Measurements from ENCODE around the gene FGF12. TPM values are rescaled to one million over a fixed set of nuclear protein-coding genes. Genes with fewer than 3 reads are reported as not detected.
"Not testable (repeated sequence)": the region's sequence is repeated elsewhere in the genome, so short reads cannot be mapped to it uniquely, and the experiment has no call there.

Gene FGF12
- total RNA-seq, 2 experiments from 2014 or later = not detected

GRCh38 chr3:192607798-192608197 is 119.5 kb downstream of the FGF12 start:
- H3K4me1 Mint-ChIP-seq = no peaks in the 10 kb centered on the region

DNA sequence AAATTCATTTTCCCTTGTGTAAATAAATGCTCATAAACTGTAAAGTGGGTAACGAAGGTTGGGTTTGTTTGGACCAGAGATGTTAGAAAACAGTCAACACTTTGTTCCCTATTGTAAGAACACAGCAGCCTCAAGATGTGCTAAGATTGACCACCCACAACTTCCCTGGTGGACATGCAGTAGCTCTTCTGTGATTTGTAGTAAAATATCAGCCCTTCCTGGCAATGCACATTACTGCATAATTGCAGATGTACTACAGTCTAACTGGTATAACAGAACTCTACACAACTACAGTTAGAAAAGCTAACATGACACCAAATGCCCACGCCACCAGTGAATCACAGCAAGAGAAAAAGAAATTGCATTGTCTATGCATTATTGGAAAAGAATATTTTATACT is 129.4 kb downstream of the FGF12 start:
- Mint-ChIP-seq H3K27me3 (no peaks in the 10 kb centered on the region), H3K36me3 (ENCODE audit: low read depth) (no peaks in the 10 kb centered on the region), H3K27ac (no peak overlapping the region), H3K4me1 (no peaks in the 10 kb centered on the region), H3K9me3 (peaks cover 3% of the 10 kb centered on the region), H3K4me3 (no peak overlapping the region)
- ChIA-PET CTCF (no interaction called here), POLR2A (no interaction called here)
- no peak for DNase-seq

More at GRCh38 chr3:192607798-192608197, 119.5 kb downstream of the FGF12 start:
- Mint-ChIP-seq H3K9me3 (peaks cover 2% of the 10 kb centered on the region), H3K4me3 (no peak overlapping the region), H3K27ac (no peak overlapping the region), H3K27me3 (no peaks in the 10 kb centered on the region), H3K36me3 (ENCODE audit: low read depth) (no peaks in the 10 kb centered on the region)
- DNase-seq = no peak
- POLR2A ChIA-PET = no interaction called here
- CTCF ChIA-PET = no interaction called here

DNA sequence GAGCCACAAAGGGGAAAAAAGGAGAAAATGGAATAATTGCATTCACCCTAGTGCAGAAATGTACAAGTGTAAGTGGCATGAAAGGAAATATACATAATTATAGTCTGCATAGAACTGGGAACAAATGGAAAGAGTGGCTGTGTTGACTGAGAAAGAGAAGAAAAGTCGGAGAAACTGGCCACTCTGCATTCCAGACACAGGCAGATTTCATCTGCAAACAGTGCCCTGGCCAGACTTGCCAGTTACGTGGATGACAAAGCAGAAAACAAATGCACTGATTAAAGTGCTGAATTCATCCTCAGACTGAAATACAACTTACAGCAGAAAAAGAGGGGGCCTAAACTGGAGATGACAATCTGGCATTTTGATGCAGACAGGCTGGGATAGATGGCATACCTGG is 129.8 kb downstream of the FGF12 start:
- H3K36me3 Mint-ChIP-seq (ENCODE audit: low read depth) = no peaks in the 10 kb centered on the region
- peaks cover 3% of the 10 kb centered on the region for H3K9me3 Mint-ChIP-seq
- CTCF ChIA-PET = no interaction called here
- H3K27me3 Mint-ChIP-seq = no peaks in the 10 kb centered on the region
- H3K27ac Mint-ChIP-seq = no peak overlapping the region
- POLR2A ChIA-PET = no interaction called here
- DNase-seq = no peak
- H3K4me1 Mint-ChIP-seq = no peaks in the 10 kb centered on the region
- no peak overlapping the region for H3K4me3 Mint-ChIP-seq

DNA sequence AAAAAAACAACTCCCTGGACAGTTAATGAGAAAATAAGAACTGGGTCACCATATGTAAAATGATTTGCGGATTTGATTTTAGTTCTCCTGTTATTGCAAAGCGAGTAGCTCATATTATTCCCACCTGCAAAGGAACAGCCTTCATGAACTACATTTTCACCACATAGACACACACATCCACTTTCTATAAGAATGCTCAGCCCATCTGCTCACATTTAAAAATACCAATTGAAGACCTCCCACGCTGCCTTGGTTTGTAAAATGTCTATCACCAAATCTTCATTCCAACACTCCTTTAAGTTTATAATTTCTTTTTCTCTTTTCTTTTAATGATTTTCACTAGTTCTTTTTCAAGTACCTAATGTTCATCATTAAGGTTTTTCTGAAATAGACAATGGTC is 148.6 kb downstream of the FGF12 start:
- Mint-ChIP-seq H3K4me3 (no peak overlapping the region), H3K27ac (no peak overlapping the region), H3K4me1 (no peaks in the 10 kb centered on the region), H3K27me3 (no peaks in the 10 kb centered on the region), H3K36me3 (ENCODE audit: low read depth) (no peaks in the 10 kb centered on the region), H3K9me3 (peaks cover 5% of the 10 kb centered on the region)
- no peak for DNase-seq
- ChIA-PET CTCF (no interaction called here), POLR2A (no interaction called here)

GRCh38 chr3:192577811-192578210 is 149.5 kb downstream of the FGF12 start:
- Mint-ChIP-seq H3K36me3 (ENCODE audit: low read depth) (no peaks in the 10 kb centered on the region), H3K4me1 (no peaks in the 10 kb centered on the region), H3K27ac (no peak overlapping the region), H3K27me3 (peaks cover 2% of the 10 kb centered on the region), H3K4me3 (no peak overlapping the region), H3K9me3 (peaks cover 5% of the 10 kb centered on the region)
- POLR2A ChIA-PET = no interaction called here
- CTCF ChIA-PET = no interaction called here
- no peak for DNase-seq

GRCh38 chr3:192577271-192577670 is 150.1 kb downstream of the FGF12 start:
- Mint-ChIP-seq H3K27me3 (peaks cover 2% of the 10 kb centered on the region), H3K4me3 (no peak overlapping the region), H3K36me3 (ENCODE audit: low read depth) (no peaks in the 10 kb centered on the region), H3K4me1 (no peaks in the 10 kb centered on the region), H3K9me3 (peaks cover 5% of the 10 kb centered on the region), H3K27ac (no peak overlapping the region)
- POLR2A ChIA-PET = no interaction called here
- DNase-seq = no peak
- CTCF ChIA-PET = no interaction called here

GRCh38 chr3:192576704-192577103 is 150.6 kb downstream of the FGF12 start:
- POLR2A ChIA-PET; H3K4me1 Mint-ChIP-seq; H3K36me3 Mint-ChIP-seq (ENCODE audit: low read depth); H3K27ac Mint-ChIP-seq; H3K27me3 Mint-ChIP-seq; DNase-seq; H3K4me3 Mint-ChIP-seq; CTCF ChIA-PET; H3K9me3 Mint-ChIP-seq: not testable (repeated sequence)

- POLR2A ChIA-PET = no interaction called here
Observed at GRCh38 chr3:192575879-192576506, 151.3 kb downstream of the FGF12 start.

DNA sequence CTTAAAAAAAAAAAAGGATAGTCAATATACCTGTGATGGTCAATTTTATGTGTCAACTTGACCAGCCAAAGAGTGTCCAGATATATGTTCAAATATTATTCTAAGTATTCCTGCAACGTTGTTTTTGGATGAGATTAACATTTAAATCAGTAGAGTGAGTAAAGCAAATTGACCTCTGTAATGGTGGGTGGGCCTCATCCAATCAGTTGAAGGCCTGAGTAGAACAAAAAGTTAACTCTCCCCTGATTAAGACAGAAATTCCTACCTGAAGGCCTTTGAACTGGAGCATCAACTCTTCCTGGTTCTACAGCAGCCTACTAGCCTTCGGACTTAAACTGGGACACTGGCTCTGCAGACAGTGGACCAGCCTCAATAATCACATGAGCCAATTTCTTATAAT is 154.1 kb downstream of the FGF12 start:
- DNase-seq = no peak
- H3K9me3 Mint-ChIP-seq = peaks cover 5% of the 10 kb centered on the region
- H3K36me3 Mint-ChIP-seq (ENCODE audit: low read depth) = no peaks in the 10 kb centered on the region
- peaks cover 15% of the 10 kb centered on the region for H3K27me3 Mint-ChIP-seq
- H3K27ac Mint-ChIP-seq = no peak overlapping the region
- ChIA-PET CTCF (no interaction called here), POLR2A (no interaction called here)
- H3K4me3 Mint-ChIP-seq = no peak overlapping the region
- H3K4me1 Mint-ChIP-seq = peaks cover 2% of the 10 kb centered on the region

More at GRCh38 chr3:192575879-192576506, 151.3 kb downstream of the FGF12 start:
- H3K36me3 Mint-ChIP-seq (ENCODE audit: low read depth) = no peaks in the 10 kb centered on the region
- no peak for DNase-seq
- peaks cover 2% of the 10 kb centered on the region for H3K4me1 Mint-ChIP-seq
- CTCF ChIA-PET = no interaction called here
- peaks cover 5% of the 10 kb centered on the region for H3K9me3 Mint-ChIP-seq
- no peak overlapping the region for H3K27ac Mint-ChIP-seq
- peaks cover 10% of the 10 kb centered on the region for H3K27me3 Mint-ChIP-seq
- H3K4me3 Mint-ChIP-seq = no peak overlapping the region

- peaks cover 1% of the 10 kb centered on the region for H3K9me3 Mint-ChIP-seq
- DNase-seq = no peak
- peaks cover 16% of the 10 kb centered on the region for H3K27me3 Mint-ChIP-seq
- no peaks in the 10 kb centered on the region for H3K36me3 Mint-ChIP-seq (ENCODE audit: low read depth)
- no peak overlapping the region for H3K4me3 Mint-ChIP-seq
- POLR2A ChIA-PET = no interaction called here
- H3K27ac Mint-ChIP-seq = no peak overlapping the region
- CTCF ChIA-PET = interaction anchor here (0.6 kb wide), 1 partner anchor 16 kb away, joined by 3 read pairs; no protein-coding TSS in a partner anchor
- H3K4me1 Mint-ChIP-seq = peaks cover 2% of the 10 kb centered on the region
Observed at GRCh38 chr3:192570821-192571791, 156.2 kb downstream of the FGF12 start.

- Mint-ChIP-seq H3K36me3 (ENCODE audit: low read depth) (no peaks in the 10 kb centered on the region), H3K4me1 (peaks cover 2% of the 10 kb centered on the region), H3K9me3 (no peaks in the 10 kb centered on the region), H3K27me3 (peaks cover 16% of the 10 kb centered on the region), H3K27ac (no peak overlapping the region), H3K4me3 (no peak overlapping the region)
- DNase-seq = no peak
- POLR2A ChIA-PET = no interaction called here
- CTCF ChIA-PET = no interaction called here
Observed at GRCh38 chr3:192570315-192570714, 157.0 kb downstream of the FGF12 start.

GRCh38 chr3:192566706-192567290 is 160.5 kb downstream of the FGF12 start:
- DNase-seq = peak; percentile 71
- CTCF ChIA-PET = interaction anchor here (0.9 kb wide), 1 partner anchor 8 kb away, joined by 3 read pairs; no protein-coding TSS in a partner anchor
- POLR2A ChIA-PET = no interaction called here
- Mint-ChIP-seq H3K27me3 (peaks cover 13% of the 10 kb centered on the region), H3K4me3 (no peak overlapping the region), H3K4me1 (peaks cover 2% of the 10 kb centered on the region), H3K27ac (no peak overlapping the region), H3K9me3 (no peaks in the 10 kb centered on the region), H3K36me3 (ENCODE audit: low read depth) (no peaks in the 10 kb centered on the region)

DNA sequence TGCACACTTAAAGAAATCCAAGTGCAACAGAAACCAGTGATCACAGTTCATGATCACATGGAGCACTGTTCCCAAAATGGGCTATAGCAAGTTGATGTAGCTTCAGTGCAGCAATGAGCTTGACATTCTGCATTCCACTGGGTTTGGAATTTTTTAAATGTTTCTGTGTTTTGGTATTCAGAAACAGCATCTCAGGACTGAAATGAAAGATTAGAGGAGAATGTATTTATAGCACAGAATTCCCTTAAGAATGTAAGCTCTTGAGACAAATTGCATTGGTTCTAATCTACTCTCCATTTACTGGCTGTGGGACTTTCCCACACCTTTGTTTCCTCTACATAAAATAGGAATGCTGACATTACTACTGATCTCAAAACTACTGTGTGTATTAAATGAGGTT is 162.7 kb downstream of the FGF12 start:
- no peak for DNase-seq
- Mint-ChIP-seq H3K9me3 (no peaks in the 10 kb centered on the region), H3K27me3 (peaks cover 8% of the 10 kb centered on the region), H3K4me3 (no peak overlapping the region), H3K27ac (no peak overlapping the region), H3K36me3 (ENCODE audit: low read depth) (no peaks in the 10 kb centered on the region), H3K4me1 (no peaks in the 10 kb centered on the region)
- ChIA-PET CTCF (no interaction called here), POLR2A (no interaction called here)
